ENCODE measurements around the gene BCAP29. TPM values are rescaled to one million over a fixed set of nuclear protein-coding genes. Genes with fewer than 3 reads are reported as not detected.

The BCAP29 gene
- total and polyA plus RNA-seq, 9 of the 15 experiments (the other 6 are each of a cell fraction or from before 2014, with no cell fraction given) = 63.4 to 137 (median 79.7) TPM

DNA sequence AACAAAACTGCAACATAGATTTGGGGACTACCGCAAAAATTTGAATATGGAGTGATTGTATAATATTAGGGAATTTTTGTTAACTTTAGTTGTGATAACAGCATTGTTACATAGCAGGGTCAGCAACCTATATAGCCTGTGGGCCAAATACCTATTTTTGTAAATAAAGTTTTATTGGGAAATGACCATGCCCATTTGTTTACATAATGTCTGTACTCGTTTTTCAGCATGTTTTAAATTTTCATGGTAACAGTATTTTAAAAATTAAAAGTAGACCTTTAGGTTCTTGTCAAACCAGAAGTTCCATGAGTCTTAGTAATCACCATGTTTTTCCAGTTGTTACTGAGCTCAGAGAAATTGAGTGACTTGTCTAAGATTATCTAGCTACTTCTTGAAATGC lies 4.7 kb downstream of the BCAP29 start:
- no peaks in the 10 kb centered on the region for H4K20me1 ChIP-seq (replicated peaks; ENCODE audit: control insufficient read depth, insufficient read depth, low read length)
- no peak for TF ChIP-seq ZNF23 (CRISPR knock-in tag; IDR thresholded peaks at IDR 0.05)
- TF ChIP-seq, protein P1, sequence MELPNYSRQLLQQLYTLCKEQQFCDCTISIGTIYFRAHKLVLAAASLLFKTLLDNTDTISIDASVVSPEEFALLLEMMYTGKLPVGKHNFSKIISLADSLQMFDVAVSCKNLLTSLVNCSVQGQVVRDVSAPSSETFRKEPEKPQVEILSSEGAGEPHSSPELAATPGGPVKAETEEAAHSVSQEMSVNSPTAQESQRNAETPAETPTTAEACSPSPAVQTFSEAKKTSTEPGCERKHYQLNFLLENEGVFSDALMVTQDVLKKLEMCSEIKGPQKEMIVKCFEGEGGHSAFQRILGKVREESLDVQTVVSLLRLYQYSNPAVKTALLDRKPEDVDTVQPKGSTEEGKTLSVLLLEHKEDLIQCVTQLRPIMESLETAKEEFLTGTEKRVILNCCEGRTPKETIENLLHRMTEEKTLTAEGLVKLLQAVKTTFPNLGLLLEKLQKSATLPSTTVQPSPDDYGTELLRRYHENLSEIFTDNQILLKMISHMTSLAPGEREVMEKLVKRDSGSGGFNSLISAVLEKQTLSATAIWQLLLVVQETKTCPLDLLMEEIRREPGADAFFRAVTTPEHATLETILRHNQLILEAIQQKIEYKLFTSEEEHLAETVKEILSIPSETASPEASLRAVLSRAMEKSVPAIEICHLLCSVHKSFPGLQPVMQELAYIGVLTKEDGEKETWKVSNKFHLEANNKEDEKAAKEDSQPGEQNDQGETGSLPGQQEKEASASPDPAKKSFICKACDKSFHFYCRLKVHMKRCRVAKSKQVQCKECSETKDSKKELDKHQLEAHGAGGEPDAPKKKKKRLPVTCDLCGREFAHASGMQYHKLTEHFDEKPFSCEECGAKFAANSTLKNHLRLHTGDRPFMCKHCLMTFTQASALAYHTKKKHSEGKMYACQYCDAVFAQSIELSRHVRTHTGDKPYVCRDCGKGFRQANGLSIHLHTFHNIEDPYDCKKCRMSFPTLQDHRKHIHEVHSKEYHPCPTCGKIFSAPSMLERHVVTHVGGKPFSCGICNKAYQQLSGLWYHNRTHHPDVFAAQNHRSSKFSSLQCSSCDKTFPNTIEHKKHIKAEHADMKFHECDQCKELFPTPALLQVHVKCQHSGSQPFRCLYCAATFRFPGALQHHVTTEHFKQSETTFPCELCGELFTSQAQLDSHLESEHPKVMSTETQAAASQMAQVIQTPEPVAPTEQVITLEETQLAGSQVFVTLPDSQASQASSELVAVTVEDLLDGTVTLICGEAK (IDR thresholded peaks at IDR 0.05) = peak; percentile 86
- TF ChIP-seq, protein P1 (CRISPR knock-in tag; IDR thresholded peaks at IDR 0.05) = no peak; the same call in 1 of the 2 replicates
- 45% methylated on average over 2 of the region's 2 CpGs for WGBS (ENCODE audit: insufficient coverage, low coverage, missing lambda C conversion rate)
- no TSS peak for BruUV-seq (replicated peaks)
- no peak overlapping the region for H3K4me2 ChIP-seq (ENCODE audit: insufficient read depth, low read length)
- H3K9ac ChIP-seq (ENCODE audit: insufficient read depth in 1 of 2, low read depth in 2 of 2, low read length in 2 of 2) = no peak overlapping the region
- H3K79me2 ChIP-seq (ENCODE audit: control insufficient read depth, insufficient read depth, low read length) = peaks cover 52% of the 10 kb centered on the region
- peaks cover 49% of the 10 kb centered on the region for H3K36me3 ChIP-seq (ENCODE audit: control insufficient read depth, insufficient read depth, low read length)
- no peak overlapping the region for H3K27ac ChIP-seq (ENCODE audit: extremely low read depth, low read depth, low read length)
- H3K4me1 ChIP-seq (replicated peaks in 1 of 2; ENCODE audit: control insufficient read depth in 2 of 2, insufficient read depth in 2 of 2, low read length in 2 of 2) = peaks cover 5 to 13% of the 10 kb centered on the region in 2 experiments; a peak in 4 of 5 replicates
- no peak for FAIRE-seq
- H3K4me3 ChIP-seq = no peak overlapping the region
- ChIA-PET POLR2A (interaction anchor here (1.4 kb wide), 1 partner anchor 12 kb away, joined by 4 read pairs; no protein-coding TSS in a partner anchor), CTCF (ENCODE audit: low intra/inter-chr PET ratio) (no interaction called here)
- H3K27me3 ChIP-seq (ENCODE audit: control insufficient read depth in 2 of 2, insufficient read depth in 2 of 2, low read length in 2 of 2) = no peaks in the 10 kb centered on the region
- no peak for ATAC-seq
- intact Hi-C loops (cut with micrococcal nuclease) (no loop called here), in situ Hi-C loops (cut with MboI) (no loop called here)
- H2AFZ ChIP-seq (ENCODE audit: low read depth, low read length) = no peak overlapping the region
- H3K9me1 ChIP-seq (ENCODE audit: control insufficient read depth, insufficient read depth, low read length) = no peaks in the 10 kb centered on the region
- no peaks in the 10 kb centered on the region for H3K9me3 ChIP-seq (replicated peaks; ENCODE audit: control insufficient read depth, insufficient read depth, low read depth, low read length)
- DNase-seq (ENCODE audit: extremely low read depth in 1 of 4, low spot score in 3 of 4) = no peak
